Tibial artery (tissue), 4 donors: ENCODE results near the gene DPP4.

ENCODE experiments used
- DNase-seq, 2 donors: peaks; one replicate each; pipeline ENCODE4 v3.0.0-alpha.2; 2019
- H3K27ac ChIP-seq, 2 donors: fragments of 200-600 bp; sonication (generic) in 1 of 2; 1 replicate in 1 of 2; 2 replicates in 1 of 2; pipeline ENCODE4 v1.5.1; 2018 to 2019; ENCODE audit warnings: mild to moderate bottlenecking in 1 of 2
- H3K27me3 ChIP-seq, 2 donors: fragments of 200-600 bp; sonication (generic) in 1 of 2; one replicate each; pipeline versions ENCODE4 v1.5.1 to v1.6.0; 2016 to 2019
- H3K36me3 ChIP-seq, 3 donors: fragments of 200-600 bp; sonication (generic) in 2 of 3; one replicate each; pipeline ENCODE4 v1.5.1; 2016 to 2019; ENCODE audit warnings: mild to moderate bottlenecking in 2 of 3
- H3K4me1 ChIP-seq, 4 donors: fragments of 200-600 bp; sonication (generic) in 2 of 4; 1 replicate in 3 of 4; 2 replicates in 1 of 4; pipeline ENCODE4 v1.5.1; 2016 to 2019
- H3K4me3 ChIP-seq, 2 donors: fragments of 200-600 bp; sonication (generic) in 1 of 2; 1 replicate in 1 of 2; 2 replicates in 1 of 2; pipeline ENCODE4 v1.5.1; 2018 to 2019; ENCODE audit warnings: mild to moderate bottlenecking in 2 of 2
- H3K9me3 ChIP-seq, 3 donors: fragments of 200-600 bp; sonication (generic) in 1 of 3; one replicate each; pipeline ENCODE4 v1.5.1; 2016 to 2019
- intact Hi-C: fragments of 100-400 bp; cut with DNase I; formaldehyde crosslinking; loops from one replicate; pipeline ENCODE4 v1.15.0; 2023; ENCODE audit warnings: low total_unique reads
- TF ChIP-seq, protein P1 (sequence below), 2 experiments: fragments of 200-600 bp in 1 of 2; fragments of 450-650 bp in 1 of 2; IDR thresholded peaks; one replicate each; pipeline ENCODE4 v1.5.1; 2017 to 2019; ENCODE audit warnings: antibody characterized with exemption in 2 of 2, mild to moderate bottlenecking in 1 of 2, moderate library complexity in 1 of 2

Gene DPP4

GRCh38 chr2:162002623-162003235, 71.3 kb downstream of the DPP4 start:
- no peaks in the 10 kb centered on the region for H3K36me3 ChIP-seq
- no peak overlapping the region for H3K27ac ChIP-seq
- H3K4me1 ChIP-seq: no peaks in the 10 kb centered on the region
- TF ChIP-seq, protein P1, sequence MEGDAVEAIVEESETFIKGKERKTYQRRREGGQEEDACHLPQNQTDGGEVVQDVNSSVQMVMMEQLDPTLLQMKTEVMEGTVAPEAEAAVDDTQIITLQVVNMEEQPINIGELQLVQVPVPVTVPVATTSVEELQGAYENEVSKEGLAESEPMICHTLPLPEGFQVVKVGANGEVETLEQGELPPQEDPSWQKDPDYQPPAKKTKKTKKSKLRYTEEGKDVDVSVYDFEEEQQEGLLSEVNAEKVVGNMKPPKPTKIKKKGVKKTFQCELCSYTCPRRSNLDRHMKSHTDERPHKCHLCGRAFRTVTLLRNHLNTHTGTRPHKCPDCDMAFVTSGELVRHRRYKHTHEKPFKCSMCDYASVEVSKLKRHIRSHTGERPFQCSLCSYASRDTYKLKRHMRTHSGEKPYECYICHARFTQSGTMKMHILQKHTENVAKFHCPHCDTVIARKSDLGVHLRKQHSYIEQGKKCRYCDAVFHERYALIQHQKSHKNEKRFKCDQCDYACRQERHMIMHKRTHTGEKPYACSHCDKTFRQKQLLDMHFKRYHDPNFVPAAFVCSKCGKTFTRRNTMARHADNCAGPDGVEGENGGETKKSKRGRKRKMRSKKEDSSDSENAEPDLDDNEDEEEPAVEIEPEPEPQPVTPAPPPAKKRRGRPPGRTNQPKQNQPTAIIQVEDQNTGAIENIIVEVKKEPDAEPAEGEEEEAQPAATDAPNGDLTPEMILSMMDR (IDR thresholded peaks at IDR 0.05): no peak
- no peaks in the 10 kb centered on the region for H3K9me3 ChIP-seq
- DNase-seq: no peak
- no peak overlapping the region for H3K4me3 ChIP-seq
- H3K27me3 ChIP-seq: no peaks in the 10 kb centered on the region
- intact Hi-C loops: loop anchor here (10.0 kb wide), 1 partner anchor 122 kb away; no protein-coding TSS in a partner anchor

GRCh38 chr2:162000431-162000830, 73.6 kb downstream of the DPP4 start:
- H3K36me3 ChIP-seq: no peaks in the 10 kb centered on the region
- no peaks in the 10 kb centered on the region for H3K27me3 ChIP-seq
- H3K27ac ChIP-seq: no peak overlapping the region
- no peaks in the 10 kb centered on the region for H3K9me3 ChIP-seq
- TF ChIP-seq, protein P1 (IDR thresholded peaks at IDR 0.05): no peak
- intact Hi-C loops: loop anchor here (10.0 kb wide), 1 partner anchor 124 kb away; no protein-coding TSS in a partner anchor
- DNase-seq: no peak
- H3K4me3 ChIP-seq: no peak overlapping the region
- H3K4me1 ChIP-seq: no peaks in the 10 kb centered on the region

DNA sequence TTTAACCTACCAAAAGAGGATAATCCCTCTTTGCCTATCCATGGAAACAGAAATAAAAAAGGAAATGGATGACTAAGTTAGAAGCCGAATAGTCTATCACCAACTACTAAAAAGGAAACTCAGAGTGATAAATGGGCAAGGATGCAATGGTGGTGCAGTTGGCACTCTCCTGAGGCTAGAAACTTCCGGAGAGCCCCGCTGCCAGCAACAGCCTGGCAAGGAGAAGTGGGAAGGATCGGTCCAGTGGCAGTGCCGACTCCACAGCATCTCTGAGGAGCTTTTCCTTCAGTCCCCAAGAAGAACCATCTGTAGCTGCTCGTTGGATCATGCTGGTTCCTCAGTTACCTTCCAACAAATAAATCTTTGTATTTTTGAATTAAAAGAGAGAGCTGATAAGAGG, 74.7 kb downstream of the DPP4 start:
- no peaks in the 10 kb centered on the region for H3K9me3 ChIP-seq
- no peak for DNase-seq
- no peak overlapping the region for H3K4me3 ChIP-seq
- intact Hi-C loops: no loop called here
- H3K36me3 ChIP-seq: no peaks in the 10 kb centered on the region
- no peaks in the 10 kb centered on the region for H3K27me3 ChIP-seq
- H3K4me1 ChIP-seq: no peaks in the 10 kb centered on the region
- TF ChIP-seq, protein P1 (IDR thresholded peaks at IDR 0.05): no peak
- no peak overlapping the region for H3K27ac ChIP-seq

DNA sequence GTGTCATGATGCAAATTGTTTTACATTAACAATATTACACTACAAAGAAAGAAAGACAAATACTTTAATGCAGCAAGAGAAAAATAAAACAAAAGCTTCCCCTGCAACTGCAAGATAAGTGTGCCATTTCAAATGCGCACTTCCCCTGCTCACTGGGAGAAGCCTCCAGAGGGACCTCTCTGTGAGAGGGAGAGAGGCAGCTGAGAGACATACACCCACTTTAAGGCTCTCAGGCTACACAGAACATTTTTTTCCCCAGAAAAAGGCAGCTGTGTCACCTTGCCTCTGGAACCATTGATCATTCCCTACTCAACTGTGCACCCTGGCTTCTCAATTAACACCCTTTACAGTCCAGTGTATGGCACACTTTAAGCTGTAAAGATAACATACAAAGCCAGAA, 75.2 kb downstream of the DPP4 start:
- no peaks in the 10 kb centered on the region for H3K27me3 ChIP-seq
- no peak overlapping the region for H3K27ac ChIP-seq
- DNase-seq: no peak
- intact Hi-C loops: no loop called here
- no peaks in the 10 kb centered on the region for H3K4me1 ChIP-seq
- H3K36me3 ChIP-seq: no peaks in the 10 kb centered on the region
- no peaks in the 10 kb centered on the region for H3K9me3 ChIP-seq
- no peak overlapping the region for H3K4me3 ChIP-seq
- TF ChIP-seq, protein P1 (IDR thresholded peaks at IDR 0.05): no peak

- no peak for DNase-seq
- H3K4me1 ChIP-seq: no peaks in the 10 kb centered on the region
- no peaks in the 10 kb centered on the region for H3K36me3 ChIP-seq
- H3K27me3 ChIP-seq: no peaks in the 10 kb centered on the region
- H3K9me3 ChIP-seq: no peaks in the 10 kb centered on the region
- no peak overlapping the region for H3K4me3 ChIP-seq
- intact Hi-C loops: no loop called here
- TF ChIP-seq, protein P1 (IDR thresholded peaks at IDR 0.05): no peak
- no peak overlapping the region for H3K27ac ChIP-seq
Observed at GRCh38 chr2:161997916-161998471, 76.0 kb downstream of the DPP4 start.
